GM21515 (cell line): Measurements from ENCODE around the gene PSRC1.
A peak's percentile ranks its signal among the peaks of the same experiment; 100 is the strongest.
"Not testable (repeated sequence)": the region's sequence is repeated elsewhere in the genome, so short reads cannot be mapped to it uniquely, and the experiment has no call there.

Source experiments
- ATAC-seq: cut with Tn5 transposase; IDR thresholded peaks from one replicate; pipeline ENCODE4 v1.9.1; 2021; ENCODE audit not compliant: unreplicated experiment

Gene PSRC1

DNA sequence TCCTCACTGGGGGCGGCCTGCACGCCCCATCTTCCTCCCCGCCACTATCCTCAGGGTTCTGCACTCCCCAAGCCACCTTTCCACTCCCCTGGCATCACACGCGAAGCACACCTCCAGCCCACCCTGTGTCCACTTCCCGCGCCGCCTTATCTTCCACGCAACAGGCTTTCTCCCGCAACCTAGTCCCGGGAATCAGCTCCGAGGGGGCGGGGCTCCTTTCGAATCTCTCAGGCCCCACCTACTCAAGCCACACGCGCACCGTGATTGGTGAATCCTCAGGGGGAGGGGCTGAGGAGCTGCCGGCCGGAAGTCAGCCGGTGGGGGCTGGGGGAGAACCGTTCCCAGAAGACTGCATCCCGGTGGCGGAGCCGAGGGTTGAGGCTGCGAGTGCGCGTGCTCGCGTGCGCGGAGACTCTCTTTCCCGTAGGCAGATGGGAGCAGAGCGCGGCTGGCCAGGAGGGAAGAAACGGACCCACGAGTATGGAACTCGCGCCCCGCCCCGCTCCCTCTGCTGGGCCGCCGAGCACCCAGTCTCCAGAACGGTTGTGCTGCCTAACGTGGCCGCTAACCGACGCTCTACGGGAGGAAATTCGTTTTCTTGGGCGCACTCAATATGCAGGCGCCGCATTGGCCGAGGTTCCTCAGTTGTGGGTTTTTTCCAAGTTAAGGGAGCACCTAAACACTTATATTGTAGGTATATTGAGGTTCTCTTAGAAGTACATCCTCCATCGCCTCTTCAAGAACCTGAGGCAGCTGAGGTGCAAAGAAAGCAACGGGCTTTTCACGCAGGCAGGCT, at the start of gene PSRC1:
PSRC1 (minus strand) TSS at position 194 of the 796 bp plus-strand sequence.
- ATAC-seq, result peak; percentile 94

- ATAC-seq, result no peak
Measured at GRCh38 chr1:109331113-109331512, 48.2 kb upstream of the PSRC1 start.

- no peak for ATAC-seq
Measured at GRCh38 chr1:109327285-109327684, 44.3 kb upstream of the PSRC1 start.

DNA sequence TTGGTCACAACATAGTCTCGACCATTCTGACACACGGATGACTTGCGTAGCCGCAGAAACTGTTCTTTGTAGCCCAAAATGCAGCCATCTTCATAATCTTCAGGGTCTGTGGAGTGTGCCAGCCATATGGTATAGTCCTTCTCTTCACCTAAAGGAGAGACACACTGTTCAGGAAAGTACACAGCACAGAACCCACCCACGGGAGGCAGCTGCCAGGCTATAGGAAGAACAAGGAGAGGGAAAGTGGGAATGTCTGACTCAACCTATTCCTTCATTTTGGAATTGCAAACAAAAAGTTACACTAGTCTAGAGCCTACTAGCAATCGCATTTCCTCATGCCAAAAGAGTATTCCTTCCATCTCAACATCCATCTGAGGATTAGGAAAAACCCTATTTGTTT, 40.0 kb upstream of the PSRC1 start:
- ATAC-seq, result no peak

- no peak for ATAC-seq
Measured at GRCh38 chr1:109319114-109319513, 36.2 kb upstream of the PSRC1 start.

DNA sequence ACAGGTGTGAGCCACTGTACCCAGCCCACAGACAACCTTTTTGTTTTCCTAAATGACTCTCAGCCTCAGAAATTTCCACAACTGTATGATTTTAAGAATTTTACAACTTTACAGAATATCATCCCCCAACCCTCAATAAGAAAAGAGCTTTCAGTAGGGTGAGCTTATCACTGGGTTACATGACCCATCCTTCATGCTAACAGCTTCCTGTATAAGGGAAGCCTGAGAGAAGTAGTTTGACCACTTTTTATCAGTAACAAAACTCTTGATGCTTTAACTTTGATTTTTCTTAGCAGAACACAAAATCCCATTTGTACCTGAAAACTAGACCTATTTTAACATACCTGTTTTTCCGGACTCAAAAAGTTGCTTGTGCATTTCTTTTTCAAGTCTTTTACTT, 33.6 kb upstream of the PSRC1 start:
- ATAC-seq, result no peak

DNA sequence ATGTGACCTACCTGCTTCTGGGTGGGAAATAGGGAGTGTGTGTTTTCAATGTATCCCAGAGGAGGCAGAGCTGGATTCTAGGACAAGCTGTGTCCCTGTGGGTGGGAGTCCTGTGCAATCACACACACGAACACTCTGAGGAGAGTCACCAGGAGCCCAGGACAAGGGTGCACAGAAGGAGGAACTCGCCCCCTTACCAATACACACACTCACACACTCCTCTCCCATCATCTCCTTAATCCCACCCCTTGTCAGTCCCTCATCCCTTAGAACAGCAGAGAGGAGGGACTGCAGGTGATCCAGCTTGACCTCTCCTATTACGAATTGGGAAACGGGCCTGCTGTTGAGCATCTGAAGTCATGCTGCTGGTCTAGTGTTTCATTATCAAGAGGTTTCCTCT, 32.3 kb upstream of the PSRC1 start:
- no peak for ATAC-seq

- no peak for ATAC-seq
Measured at GRCh38 chr1:109314795-109315194, 31.9 kb upstream of the PSRC1 start.

DNA sequence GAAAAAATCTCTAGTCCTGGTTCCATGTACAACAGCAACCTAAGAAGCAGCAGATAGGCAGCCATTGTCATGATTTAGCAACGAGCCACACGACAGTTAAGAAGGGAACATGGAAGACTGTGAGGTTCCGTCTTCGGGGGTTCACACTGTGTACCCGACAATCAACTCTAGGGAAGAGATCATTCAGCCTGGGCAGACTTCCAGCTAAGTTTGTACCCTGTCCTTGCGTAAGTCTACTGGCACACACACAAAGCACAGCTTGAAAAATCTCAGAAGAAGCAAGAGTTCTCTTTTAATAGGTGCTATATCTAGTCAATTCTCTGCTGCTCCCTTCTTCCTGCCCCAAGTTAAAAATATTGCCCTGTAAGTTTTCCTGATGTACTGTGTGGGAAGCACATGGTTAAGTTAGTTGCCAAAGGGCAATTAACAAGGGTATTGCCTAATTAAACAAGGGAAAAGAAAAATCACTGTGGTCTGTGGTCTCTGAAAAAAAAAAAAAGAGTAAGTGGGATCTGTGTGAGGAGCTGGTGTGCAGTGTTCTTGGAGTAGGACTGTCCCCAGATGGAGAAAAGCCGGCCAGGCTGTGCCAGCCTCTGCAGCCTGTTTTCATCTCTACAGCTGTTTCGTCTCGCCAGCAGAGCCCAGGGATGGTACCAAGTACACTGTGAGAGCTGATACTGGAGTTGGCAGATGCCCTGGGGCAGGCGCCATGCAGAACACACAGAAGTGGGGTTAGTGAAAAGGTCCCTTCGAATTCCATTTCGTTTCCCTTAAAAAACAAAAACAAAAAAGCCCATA, 30.2 kb upstream of the PSRC1 start:
- ATAC-seq, result no peak

- no peak for ATAC-seq
Measured at GRCh38 chr1:109312246-109312645, 29.3 kb upstream of the PSRC1 start.

- ATAC-seq, result no peak
Measured at GRCh38 chr1:109309347-109309746, 26.4 kb upstream of the PSRC1 start.

- no peak for ATAC-seq
Measured at GRCh38 chr1:109307274-109308021, 24.5 kb upstream of the PSRC1 start.

- no peak for ATAC-seq
Measured at GRCh38 chr1:109306832-109307273, 23.9 kb upstream of the PSRC1 start, which contains the start of gene MYBPHL. TSS of gene MYBPHL (minus strand) at chr1:109307011. CDS start at chr1:109306991, 20 bp downstream.

DNA sequence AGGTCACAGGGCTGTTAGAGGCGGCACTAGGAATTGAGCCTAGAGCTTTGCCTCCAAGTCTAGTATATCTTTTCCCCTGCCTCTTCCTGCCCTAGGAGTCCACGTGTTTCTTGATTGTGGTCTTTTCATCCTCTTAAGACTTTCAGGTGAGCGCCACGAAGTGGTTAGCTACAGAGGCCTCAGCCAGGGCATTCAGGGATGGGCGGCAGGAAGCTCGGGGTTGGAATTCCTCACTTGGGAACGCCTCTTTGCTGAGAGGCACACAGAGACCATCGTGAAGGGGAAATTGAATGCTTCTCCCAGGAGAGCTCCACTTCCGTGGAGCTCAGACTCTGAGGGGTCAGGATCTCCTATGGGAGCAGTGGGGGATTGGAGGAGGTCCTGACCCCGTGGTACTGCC, 23.0 kb upstream of the PSRC1 start:
- ATAC-seq, result not testable (repeated sequence)

DNA sequence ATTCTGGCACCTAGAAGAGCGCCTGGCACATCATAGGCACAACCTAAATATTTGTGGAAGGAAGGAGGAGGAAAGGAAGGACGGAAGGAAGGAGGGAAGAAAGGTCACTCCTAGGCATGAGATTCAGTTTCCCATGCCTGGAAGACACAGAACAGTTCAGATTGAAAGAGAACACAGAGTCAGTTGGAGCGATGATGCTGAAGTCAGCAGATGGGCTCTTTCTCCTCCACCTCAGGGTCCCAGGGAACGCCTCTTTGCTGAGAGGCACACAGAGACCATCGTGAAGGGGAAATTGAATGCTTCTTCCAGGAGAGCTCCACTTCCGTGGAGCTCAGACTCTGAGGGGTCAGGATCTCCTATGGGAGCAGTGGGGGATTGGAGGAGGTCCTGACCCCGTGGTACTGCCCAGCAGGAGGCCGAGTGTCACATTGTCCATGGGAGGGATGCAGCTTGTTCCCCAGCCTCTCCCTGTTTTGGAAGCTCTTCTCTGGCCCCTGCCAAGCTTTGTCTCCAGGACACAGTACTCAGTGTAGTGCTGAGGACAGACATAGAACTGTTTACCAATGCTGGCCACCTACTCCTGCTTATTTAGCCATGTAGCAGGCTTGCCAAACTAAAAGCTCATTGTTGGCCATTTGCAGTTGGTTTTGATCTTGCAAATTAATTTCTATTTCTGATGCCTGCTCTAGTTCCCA, 21.4 kb upstream of the PSRC1 start:
- no peak for ATAC-seq

- ATAC-seq, result no peak
Measured at GRCh38 chr1:109301874-109302273, 18.9 kb upstream of the PSRC1 start.

- ATAC-seq, result no peak
Measured at GRCh38 chr1:109300650-109301151, 17.8 kb upstream of the PSRC1 start.

DNA sequence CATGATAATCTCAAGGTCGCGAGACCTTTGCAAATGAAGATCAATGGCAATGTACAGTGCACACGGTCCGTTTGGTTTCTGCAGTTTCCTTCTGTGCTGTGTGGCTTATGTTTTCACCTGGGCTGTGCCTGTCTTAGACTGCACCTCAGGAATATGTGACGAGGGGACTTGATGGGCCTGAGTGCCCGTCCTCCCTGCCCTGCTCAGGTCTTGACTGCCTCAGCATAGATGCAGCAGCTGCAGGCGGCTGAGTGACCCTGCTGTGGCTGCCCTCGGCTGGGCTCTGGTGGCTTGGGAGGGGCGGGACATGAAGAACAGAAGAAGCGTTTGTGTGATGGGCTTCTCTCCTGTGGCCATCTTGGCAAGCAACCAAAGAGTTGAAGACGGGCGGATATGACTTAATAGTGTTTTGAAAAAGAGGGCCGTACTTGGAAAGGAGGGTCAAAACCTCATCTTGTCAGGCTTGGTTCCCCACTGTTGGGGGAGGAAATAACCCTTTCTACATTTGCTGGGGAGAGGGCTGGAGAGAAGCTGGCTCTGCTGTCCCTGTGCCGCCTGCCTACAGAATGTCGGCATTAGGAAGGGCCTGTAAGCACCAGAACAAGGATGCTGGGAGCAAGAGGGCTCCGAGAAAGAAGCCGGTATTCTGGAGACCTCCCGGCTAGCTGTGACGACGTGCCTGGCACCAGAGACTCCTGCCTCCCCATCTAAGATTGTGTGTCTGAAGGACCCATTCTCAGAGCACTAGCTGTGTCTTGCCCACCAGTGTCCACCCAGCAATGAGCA, 16.8 kb upstream of the PSRC1 start:
- no peak for ATAC-seq

GRCh38 chr1:109298666-109299557, 16.0 kb upstream of the PSRC1 start:
- ATAC-seq, result no peak
